Activated CD4-positive, alpha-beta T cell treated with anti-CD3 and anti-CD28 coated beads, Interleukin-2, amount 10 ng/mL, durations not matched to agents 7 days and 5 days (primary cell): ENCODE measurements around the gene CCDC34. TPM values are rescaled to one million over a fixed set of nuclear protein-coding genes. Genes with fewer than 3 reads are reported as not detected.

ENCODE experiments used
- CTCF ChIA-PET: fragments of 350-600 bp; sonication (Branson Sonifier 250); formaldehyde crosslinking; loops from one replicate; lab custom pipeline; 2021; ENCODE audit warnings: antibody characterized with exemption; lab: Charles Lee
- POLR2A ChIA-PET: fragments of 350-600 bp; sonication (Branson Sonifier 250); formaldehyde crosslinking; loops from one replicate; lab custom pipeline; 2021; ENCODE audit warnings: antibody characterized with exemption; lab: Charles Lee
- DNase-seq: peaks from one replicate; pipeline ENCODE4 v3.0.0-alpha.2; 2020
- H3K27ac Mint-ChIP-seq: one replicate; pipeline ENCODE4 v1.8.0; 2021; ENCODE audit warnings: mild to moderate bottlenecking, moderate library complexity, mixed read lengths
- H3K27me3 Mint-ChIP-seq: one replicate; pipeline ENCODE4 v1.8.0; 2021; ENCODE audit warnings: mixed read lengths
- H3K36me3 Mint-ChIP-seq: one replicate; pipeline ENCODE4 v1.8.0; 2021; ENCODE audit warnings: low read depth, mixed read lengths
- H3K4me1 Mint-ChIP-seq: one replicate; pipeline ENCODE4 v1.8.0; 2021; ENCODE audit warnings: mixed read lengths
- H3K4me3 Mint-ChIP-seq: one replicate; pipeline ENCODE4 v1.8.0; 2021; ENCODE audit warnings: mild to moderate bottlenecking, moderate library complexity, mixed read lengths
- H3K9me3 Mint-ChIP-seq: one replicate; pipeline ENCODE4 v1.8.0; 2021; ENCODE audit warnings: mixed read lengths
- total RNA-seq, 2 experiments: library from RNA; stranded (reverse); gene quantifications; one replicate each; pipeline ENCODE4 v1.2.3, GENCODE V29; 2021

The CCDC34 gene
- total RNA-seq, 2 experiments from 2014 or later: 18.8 to 23.8 TPM

DNA sequence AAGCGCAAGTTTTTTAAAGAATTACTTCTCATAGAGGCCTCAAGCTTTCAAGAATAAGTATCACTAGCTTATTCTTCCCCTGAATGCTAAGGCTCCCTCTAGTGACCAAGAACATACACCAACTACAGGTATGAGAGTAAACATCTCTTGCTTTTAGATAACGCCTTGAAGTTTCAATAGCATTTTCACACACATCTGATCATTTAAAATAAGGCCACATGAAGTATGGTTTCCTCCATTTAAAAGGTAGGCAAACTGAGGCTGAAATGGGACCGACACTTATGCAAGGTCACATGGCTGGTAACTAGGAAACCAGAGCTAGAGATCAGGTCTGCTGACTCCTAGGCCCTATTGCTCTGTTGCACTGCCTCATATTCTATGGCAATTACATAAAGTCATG is 66.5 kb downstream of the CCDC34 start:
- no peak overlapping the region for H3K27ac Mint-ChIP-seq
- no peak for DNase-seq
- H3K9me3 Mint-ChIP-seq: peaks cover 14% of the 10 kb centered on the region
- no peaks in the 10 kb centered on the region for H3K4me1 Mint-ChIP-seq
- H3K27me3 Mint-ChIP-seq: no peaks in the 10 kb centered on the region
- H3K4me3 Mint-ChIP-seq: no peak overlapping the region
- no peaks in the 10 kb centered on the region for H3K36me3 Mint-ChIP-seq
- POLR2A ChIA-PET: no interaction called here
- CTCF ChIA-PET: no interaction called here

- Mint-ChIP-seq H3K27ac (no peak overlapping the region), H3K27me3 (no peaks in the 10 kb centered on the region), H3K4me3 (no peak overlapping the region), H3K9me3 (peaks cover 20% of the 10 kb centered on the region), H3K4me1 (no peaks in the 10 kb centered on the region), H3K36me3 (no peaks in the 10 kb centered on the region)
- ChIA-PET POLR2A (no interaction called here), CTCF (no interaction called here)
- DNase-seq: no peak
Observed at GRCh38 chr11:27295928-27296327, 67.1 kb downstream of the CCDC34 start.

DNA sequence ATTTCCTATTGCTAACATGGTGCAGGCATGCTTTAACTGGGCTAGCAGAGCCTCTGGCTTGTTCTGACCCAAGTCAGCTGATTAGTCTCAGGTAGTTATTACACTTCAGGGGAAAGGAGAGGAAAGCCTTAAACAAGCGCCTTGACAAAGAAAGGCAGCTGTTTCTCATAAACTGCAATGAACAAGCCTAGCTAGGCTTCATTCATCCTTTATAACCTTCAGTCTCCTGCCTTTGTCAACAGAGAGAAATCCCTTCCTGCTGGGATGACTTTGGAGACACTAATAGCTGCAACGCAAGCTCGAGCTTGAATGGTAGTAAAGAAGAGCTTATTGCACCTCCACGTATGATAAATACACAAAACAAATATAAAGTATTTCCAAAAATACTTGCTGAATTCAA is 68.4 kb downstream of the CCDC34 start:
- CTCF ChIA-PET: interaction anchor here (0.6 kb wide), 1 partner anchor 36 kb away, joined by 3 read pairs; no protein-coding TSS in a partner anchor

GRCh38 chr11:27293515-27294417 is 69.2 kb downstream of the CCDC34 start:
- no peak for DNase-seq
- Mint-ChIP-seq H3K27ac (no peak overlapping the region), H3K36me3 (no peaks in the 10 kb centered on the region), H3K4me3 (no peak overlapping the region), H3K27me3 (no peaks in the 10 kb centered on the region), H3K9me3 (peaks cover 20% of the 10 kb centered on the region), H3K4me1 (no peaks in the 10 kb centered on the region)
- POLR2A ChIA-PET: no interaction called here
- CTCF ChIA-PET: interaction anchor here (0.6 kb wide), 1 partner anchor 35 kb away, joined by 3 read pairs; no protein-coding TSS in a partner anchor

More for the DNA sequence above, 68.4 kb downstream of the CCDC34 start:
- Mint-ChIP-seq H3K27me3 (no peaks in the 10 kb centered on the region), H3K9me3 (peaks cover 20% of the 10 kb centered on the region), H3K4me1 (no peaks in the 10 kb centered on the region), H3K36me3 (no peaks in the 10 kb centered on the region), H3K27ac (no peak overlapping the region), H3K4me3 (no peak overlapping the region)
- no peak for DNase-seq
- POLR2A ChIA-PET: no interaction called here

DNA sequence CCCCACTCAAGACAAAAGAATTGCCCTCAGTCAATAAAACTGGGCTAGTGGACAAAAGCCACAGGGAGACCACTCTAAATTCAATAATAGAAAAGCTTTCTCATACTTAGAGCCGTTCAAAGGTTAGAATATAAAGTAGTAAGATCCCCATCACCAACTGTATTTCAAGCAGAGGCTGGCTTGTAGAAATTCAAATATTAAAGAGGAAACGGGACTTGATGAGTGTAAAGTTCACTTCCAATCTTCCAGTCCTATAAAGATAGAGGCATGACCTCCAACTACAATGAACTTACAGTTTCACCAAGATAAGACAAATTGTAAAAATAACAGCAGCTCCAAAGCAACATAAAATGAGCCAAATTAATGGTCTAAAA is 70.4 kb downstream of the CCDC34 start:
- H3K4me3 Mint-ChIP-seq: no peak overlapping the region
- POLR2A ChIA-PET: no interaction called here
- H3K4me1 Mint-ChIP-seq: no peaks in the 10 kb centered on the region
- CTCF ChIA-PET: no interaction called here
- H3K9me3 Mint-ChIP-seq: peaks cover 20% of the 10 kb centered on the region
- H3K27me3 Mint-ChIP-seq: no peaks in the 10 kb centered on the region
- no peak for DNase-seq
- H3K27ac Mint-ChIP-seq: no peak overlapping the region
- H3K36me3 Mint-ChIP-seq: no peaks in the 10 kb centered on the region

DNA sequence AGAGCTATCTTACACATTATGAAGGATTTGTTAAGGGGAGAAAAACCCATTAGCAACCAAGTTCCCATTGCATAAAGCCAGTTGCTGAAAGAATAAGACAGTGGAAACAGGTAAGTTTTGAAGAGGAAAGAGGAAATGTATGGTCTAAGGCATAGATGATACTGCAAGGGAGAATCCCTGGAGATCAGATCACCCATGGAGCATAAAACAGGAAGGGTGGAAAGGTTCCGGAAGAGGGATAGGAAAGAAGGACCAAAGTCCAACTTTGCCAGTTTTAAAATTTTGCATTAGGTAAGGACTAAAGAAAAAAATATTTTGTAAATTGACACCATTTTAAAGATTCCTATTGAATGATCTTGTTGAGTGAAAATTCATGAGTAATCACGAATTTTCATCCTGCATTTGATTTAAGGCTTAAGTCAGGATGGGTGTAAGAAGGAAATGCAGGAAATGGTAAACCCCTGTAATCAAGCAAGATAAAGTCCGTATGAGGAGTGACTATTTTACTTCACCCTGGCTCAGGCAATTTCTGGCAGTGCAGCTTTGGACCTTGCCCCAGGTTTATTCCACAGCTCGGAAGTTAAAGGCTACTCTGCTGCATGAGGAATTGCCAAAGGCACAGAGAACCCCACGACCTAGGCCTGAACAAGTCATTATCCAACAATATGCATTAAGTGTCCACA is 70.9 kb downstream of the CCDC34 start:
- Mint-ChIP-seq H3K27ac (no peak overlapping the region), H3K4me1 (no peaks in the 10 kb centered on the region), H3K27me3 (no peaks in the 10 kb centered on the region), H3K36me3 (no peaks in the 10 kb centered on the region), H3K4me3 (no peak overlapping the region), H3K9me3 (peaks cover 20% of the 10 kb centered on the region)
- ChIA-PET POLR2A (no interaction called here), CTCF (no interaction called here)
- DNase-seq: no peak

DNA sequence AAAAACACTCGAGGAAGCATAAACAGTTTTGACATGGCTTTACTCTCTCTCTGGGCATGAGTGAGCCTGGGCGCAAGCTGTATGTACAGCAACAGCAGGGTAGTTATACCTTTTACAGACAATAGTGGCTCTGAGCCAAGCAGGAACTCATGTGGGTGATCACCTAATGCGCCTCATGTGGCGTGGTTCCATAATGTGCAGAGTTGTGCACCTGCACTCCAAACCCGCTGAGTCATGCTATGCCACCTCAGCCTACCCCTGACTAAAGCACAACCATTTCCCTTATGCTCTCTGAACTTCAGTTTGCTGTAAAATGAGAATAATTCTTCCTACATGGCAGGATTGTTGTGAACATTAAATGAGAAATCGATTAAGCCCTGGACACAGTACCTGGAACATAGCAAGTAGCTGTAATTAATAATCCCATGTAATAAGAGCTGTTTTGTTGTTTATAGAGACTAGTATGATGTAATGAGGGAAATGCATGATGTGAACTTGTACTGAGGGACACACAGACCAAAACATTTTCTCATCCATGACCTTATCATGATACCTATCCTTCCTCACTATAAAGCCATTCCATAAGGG is 71.6 kb downstream of the CCDC34 start:
- Mint-ChIP-seq H3K27me3 (no peaks in the 10 kb centered on the region), H3K27ac (no peak overlapping the region), H3K4me1 (no peaks in the 10 kb centered on the region), H3K4me3 (no peak overlapping the region), H3K9me3 (peaks cover 20% of the 10 kb centered on the region), H3K36me3 (no peaks in the 10 kb centered on the region)
- ChIA-PET CTCF (no interaction called here), POLR2A (no interaction called here)
- no peak for DNase-seq

- DNase-seq: no peak
- ChIA-PET CTCF (no interaction called here), POLR2A (no interaction called here)
- H3K27me3 Mint-ChIP-seq: no peaks in the 10 kb centered on the region
- no peaks in the 10 kb centered on the region for H3K4me1 Mint-ChIP-seq
- peaks cover 20% of the 10 kb centered on the region for H3K9me3 Mint-ChIP-seq
- H3K36me3 Mint-ChIP-seq: no peaks in the 10 kb centered on the region
- H3K4me3 Mint-ChIP-seq: no peak overlapping the region
- H3K27ac Mint-ChIP-seq: no peak overlapping the region
Observed at GRCh38 chr11:27290261-27291050, 72.6 kb downstream of the CCDC34 start.

Other genes starting within 250 kb of the CCDC34 start
- gene LGR4, start 109.6 kb upstream of the CCDC34 start, total RNA-seq: under 1 TPM; 0.12 to 0.29 TPM
- gene LIN7C, start 143.6 kb upstream of the CCDC34 start, total RNA-seq: 10 to 100 TPM; 22.3 to 24.5 TPM